Astrocyte (in vitro differentiated cells and primary cell): ENCODE data around the gene GTPBP10.

Experiments used
- EZH2 ChIP-seq: IDR thresholded peaks from 2 replicates; pipeline ENCODE4 v1.6.1; 2012; ENCODE audit warnings: mild to moderate bottlenecking, low read length, inconsistent platforms; ENCODE audit not compliant: insufficient read depth
- TF ChIP-seq, protein P1 (sequence below): IDR thresholded peaks from 2 replicates; pipeline ENCODE4 v1.5.1; 2011; ENCODE audit warnings: low read depth, mild to moderate bottlenecking, inconsistent platforms, low read length, moderate library complexity; ENCODE audit not compliant: insufficient read depth

GRCh38 chr7:90345595-90346335 lies 751 bp upstream of the GTPBP10 start:
- TF ChIP-seq, protein P1, sequence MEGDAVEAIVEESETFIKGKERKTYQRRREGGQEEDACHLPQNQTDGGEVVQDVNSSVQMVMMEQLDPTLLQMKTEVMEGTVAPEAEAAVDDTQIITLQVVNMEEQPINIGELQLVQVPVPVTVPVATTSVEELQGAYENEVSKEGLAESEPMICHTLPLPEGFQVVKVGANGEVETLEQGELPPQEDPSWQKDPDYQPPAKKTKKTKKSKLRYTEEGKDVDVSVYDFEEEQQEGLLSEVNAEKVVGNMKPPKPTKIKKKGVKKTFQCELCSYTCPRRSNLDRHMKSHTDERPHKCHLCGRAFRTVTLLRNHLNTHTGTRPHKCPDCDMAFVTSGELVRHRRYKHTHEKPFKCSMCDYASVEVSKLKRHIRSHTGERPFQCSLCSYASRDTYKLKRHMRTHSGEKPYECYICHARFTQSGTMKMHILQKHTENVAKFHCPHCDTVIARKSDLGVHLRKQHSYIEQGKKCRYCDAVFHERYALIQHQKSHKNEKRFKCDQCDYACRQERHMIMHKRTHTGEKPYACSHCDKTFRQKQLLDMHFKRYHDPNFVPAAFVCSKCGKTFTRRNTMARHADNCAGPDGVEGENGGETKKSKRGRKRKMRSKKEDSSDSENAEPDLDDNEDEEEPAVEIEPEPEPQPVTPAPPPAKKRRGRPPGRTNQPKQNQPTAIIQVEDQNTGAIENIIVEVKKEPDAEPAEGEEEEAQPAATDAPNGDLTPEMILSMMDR: no peak
- no peak for TF ChIP-seq EZH2
